PC-9 (cell line): ENCODE data around the gene LRMDA. TPM values are rescaled to one million over a fixed set of nuclear protein-coding genes. Genes with fewer than 3 reads are reported as not detected.

Experiments
- BruUV-seq: library from RNA; stranded (reverse); fragments of 400-500 nt; replicated peaks from 2 replicates; lab custom pipeline; 2021; lab: Mats Ljungman, UMichigan
- CTCF ChIA-PET: fragments of 300-600 bp; sonication (Branson Sonifier 250); formaldehyde crosslinking; loops from one replicate; lab custom pipeline; 2022; ENCODE audit warnings: antibody characterized with exemption; lab: Charles Lee
- POLR2A ChIA-PET: fragments of 300-600 bp; sonication (Branson Sonifier 250); formaldehyde crosslinking; loops from one replicate; lab custom pipeline; 2022; ENCODE audit warnings: antibody characterized with exemption; ENCODE audit not compliant: unreplicated experiment; lab: Charles Lee
- DNase-seq, 2 experiments: peaks; one replicate each; pipeline versions ENCODE4 v3.0.0 to v3.0.0-alpha.2; 2015 to 2022; ENCODE audit warnings: mixed read lengths in 1 of 2
- H2AFZ ChIP-seq: fragments of 200-600 bp; sonication (generic); 2 replicates; pipeline ENCODE4 v1.8.1; 2017; ENCODE audit warnings: antibody characterized with exemption
- H3F3A ChIP-seq: fragments of 200-600 bp; sonication (generic); 2 replicates; pipeline ENCODE4 v1.8.1; 2017; ENCODE audit warnings: antibody characterized with exemption, mild to moderate bottlenecking, low read depth; ENCODE audit not compliant: insufficient read depth
- H3K27ac ChIP-seq: fragments of 200-600 bp; sonication (generic); 2 replicates; pipeline ENCODE4 v1.6.1; 2016; ENCODE audit warnings: mixed run types
- H3K27me3 ChIP-seq: fragments of 200-600 bp; sonication (generic); 2 replicates; pipeline ENCODE4 v1.6.1; 2016; ENCODE audit warnings: low read depth, mixed run types; ENCODE audit not compliant: insufficient read depth
- H3K36me3 ChIP-seq: fragments of 200-600 bp; sonication (generic); 2 replicates; pipeline ENCODE4 v1.6.1; 2016; ENCODE audit warnings: low read depth, mixed run types
- H3K4me1 ChIP-seq: fragments of 200-600 bp; sonication (generic); replicated peaks from 2 replicates; pipeline ENCODE4 v1.6.1; 2016; ENCODE audit warnings: mixed run types; ENCODE audit not compliant: insufficient read depth
- H3K4me2 ChIP-seq: fragments of 200-600 bp; sonication (generic); 2 replicates; pipeline ENCODE4 v1.6.1; 2017; ENCODE audit warnings: mixed run types
- H3K4me3 ChIP-seq: fragments of 200-600 bp; sonication (generic); 2 replicates; pipeline ENCODE4 v1.6.1; 2016; ENCODE audit warnings: mixed run types
- H3K79me2 ChIP-seq: fragments of 200-600 bp; sonication (generic); 2 replicates; pipeline ENCODE4 v1.6.1; 2017; ENCODE audit warnings: low read depth, mixed run types
- H3K9me2 ChIP-seq: fragments of 200-600 bp; sonication (generic); 2 replicates; pipeline ENCODE4 v1.8.1; 2017; ENCODE audit warnings: mild to moderate bottlenecking; ENCODE audit not compliant: insufficient read depth
- H3K9me3 ChIP-seq: fragments of 200-600 bp; sonication (generic); 2 replicates; pipeline ENCODE4 v1.8.1; 2016; ENCODE audit warnings: low read depth; ENCODE audit not compliant: insufficient read depth
- H4K20me1 ChIP-seq: fragments of 200-600 bp; sonication (generic); 2 replicates; pipeline ENCODE4 v1.8.1; 2017; ENCODE audit not compliant: insufficient read depth
- CTCF ChIP-seq: fragments of 200-600 bp; sonication (generic); conservative IDR thresholded peaks from 2 replicates; pipeline ENCODE4 v1.6.1; 2017; ENCODE audit warnings: mixed run types, antibody characterized with exemption, mild to moderate bottlenecking, moderate library complexity
- EZH2 ChIP-seq: fragments of 200-600 bp; sonication (generic); IDR thresholded peaks from 2 replicates; pipeline ENCODE4 v1.8.0; 2017; ENCODE audit warnings: antibody characterized with exemption, low read depth
- intact Hi-C: fragments of 100-400 bp; cut with micrococcal nuclease; formaldehyde crosslinking; loops from one replicate; pipeline ENCODE4 v1.10.0; 2022; ENCODE audit not compliant: unreplicated experiment
- total RNA-seq: library from RNA; stranded (reverse); gene quantifications from 2 replicates; pipeline ENCODE4 v1.2.3, GENCODE V29; 2021

The LRMDA gene
- total RNA-seq, 1 experiment from 2014 or later, result not detected

DNA sequence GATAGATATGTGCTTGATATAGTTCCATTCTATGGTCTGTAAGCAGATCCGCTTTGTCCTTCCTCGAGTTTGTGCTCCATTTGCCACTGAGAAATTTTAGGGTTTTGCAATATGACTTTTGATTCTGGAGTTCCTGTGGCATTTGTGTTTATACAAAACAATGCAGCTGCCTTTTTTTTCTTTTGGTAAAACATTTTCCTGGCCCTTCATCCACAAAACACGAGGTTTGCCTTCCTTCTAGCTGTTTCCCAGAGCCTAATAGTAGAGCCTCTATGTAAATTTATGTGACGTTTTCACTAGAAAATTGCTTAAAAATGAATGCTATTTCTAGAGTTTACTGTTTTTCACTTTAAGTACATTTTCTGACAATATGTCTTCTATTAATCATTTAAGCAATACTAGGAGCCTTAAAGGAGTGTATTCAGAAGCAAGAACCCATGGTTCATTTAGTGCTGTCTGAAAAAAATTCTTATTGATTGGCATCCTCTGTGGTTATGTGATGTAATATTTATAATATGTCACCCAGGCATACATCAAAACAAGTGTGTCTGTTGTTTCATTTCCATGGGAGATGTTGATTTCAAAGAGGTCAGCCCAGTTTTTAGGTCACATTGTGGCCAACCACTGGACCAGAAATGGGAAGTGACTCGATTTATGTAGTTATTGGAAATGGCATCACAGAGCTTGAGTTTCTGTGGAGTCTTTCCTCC lies 618.3 kb downstream of the LRMDA start:
- intact Hi-C loops, result no loop called here
- no TSS peak for BruUV-seq
- H3K27me3 ChIP-seq, result no peaks in the 10 kb centered on the region

DNA sequence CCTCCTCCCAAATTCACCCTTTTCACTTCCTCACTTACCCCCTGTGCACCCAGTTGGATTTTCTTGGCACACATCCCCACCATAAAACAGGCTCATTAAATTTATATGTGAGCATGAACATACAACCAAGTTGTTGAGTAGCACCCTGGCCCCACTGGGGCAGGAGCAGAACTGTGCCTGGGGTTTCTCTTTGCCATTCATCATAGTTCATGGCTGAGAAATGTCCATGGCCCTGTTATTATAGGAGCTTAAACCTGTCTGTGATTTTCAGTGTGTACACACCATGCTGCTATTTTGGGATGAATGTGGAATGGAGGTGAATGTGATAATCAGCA lies 618.8 kb downstream of the LRMDA start:
- Histone ChIP-seq H2AFZ (no peak overlapping the region), H3K27ac (no peak overlapping the region), H3K79me2 (no peaks in the 10 kb centered on the region), H3K4me3 (no peak overlapping the region), H3K36me3 (no peaks in the 10 kb centered on the region), H3K9me3 (no peaks in the 10 kb centered on the region), H3K9me2 (no peaks in the 10 kb centered on the region), H3K4me1 (no peaks in the 10 kb centered on the region), H3K4me2 (no peak overlapping the region), H4K20me1 (no peaks in the 10 kb centered on the region), H3K27me3 (no peaks in the 10 kb centered on the region), H3F3A (no peaks in the 10 kb centered on the region)
- intact Hi-C loops, result no loop called here
- TF ChIP-seq EZH2, result no peak
- TF ChIP-seq CTCF, result no peak
- no peak for DNase-seq
- POLR2A ChIA-PET, result no interaction called here
- CTCF ChIA-PET, result no interaction called here
- BruUV-seq, result no TSS peak

More for the DNA sequence above, 618.3 kb downstream of the LRMDA start:
- no peak overlapping the region for H3K27ac ChIP-seq
- no peak overlapping the region for H2AFZ ChIP-seq
- H3K79me2 ChIP-seq, result no peaks in the 10 kb centered on the region
- no peaks in the 10 kb centered on the region for H3K36me3 ChIP-seq
- H3K4me1 ChIP-seq, result no peaks in the 10 kb centered on the region
- ChIA-PET POLR2A (no interaction called here), CTCF (no interaction called here)
- DNase-seq, result no peak
- no peak overlapping the region for H3K4me3 ChIP-seq
- no peaks in the 10 kb centered on the region for H3K9me3 ChIP-seq
- no peaks in the 10 kb centered on the region for H4K20me1 ChIP-seq
- H3K9me2 ChIP-seq, result no peaks in the 10 kb centered on the region
- no peaks in the 10 kb centered on the region for H3F3A ChIP-seq
- TF ChIP-seq EZH2, result no peak
- no peak for TF ChIP-seq CTCF
- no peak overlapping the region for H3K4me2 ChIP-seq

DNA sequence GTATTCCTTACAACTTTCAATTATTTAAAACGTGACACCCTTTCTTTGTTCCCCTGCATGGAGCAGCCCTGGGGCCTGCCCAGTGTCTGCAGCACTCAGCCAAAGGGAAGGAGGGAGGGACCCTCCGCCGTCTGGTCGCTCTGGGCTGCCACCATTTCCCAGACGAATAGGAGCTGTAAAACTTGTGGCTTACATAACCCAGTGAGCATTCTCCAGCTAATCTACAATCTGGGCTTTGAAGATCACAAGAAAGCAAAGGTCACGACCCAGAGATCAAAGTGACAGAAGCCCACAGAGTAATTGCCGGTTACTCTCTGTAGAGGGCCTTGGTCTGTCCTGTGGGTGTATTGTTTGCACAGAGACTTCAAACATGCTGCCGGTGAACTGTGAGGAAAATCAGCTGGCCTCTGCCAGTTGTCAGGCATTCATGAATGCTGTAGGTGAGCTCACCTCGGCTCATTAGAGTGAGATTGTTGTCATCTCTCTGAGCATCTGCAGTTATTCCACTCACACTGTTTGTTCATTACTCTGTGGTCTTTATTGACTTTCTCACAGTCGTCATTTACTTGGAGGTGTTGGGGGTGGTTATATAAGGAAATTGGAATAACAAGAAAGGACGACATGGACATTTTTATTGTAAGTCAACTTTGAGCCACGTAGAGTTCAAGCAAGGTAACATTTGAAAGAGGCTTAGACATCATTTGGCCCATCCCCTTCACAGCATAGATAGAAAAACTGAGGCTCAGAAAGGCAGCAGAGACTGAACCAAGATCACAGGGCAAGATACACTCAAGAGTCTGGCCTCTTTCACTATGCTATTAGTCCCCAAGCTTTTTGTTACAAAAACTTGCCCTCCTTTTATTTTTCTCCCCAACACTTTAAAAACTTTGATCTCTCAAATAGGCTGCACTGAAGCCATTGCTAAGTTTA lies 619.8 kb downstream of the LRMDA start:
- TF ChIP-seq CTCF (no peak), EZH2 (no peak)
- H4K20me1 ChIP-seq, result no peaks in the 10 kb centered on the region
- no peaks in the 10 kb centered on the region for H3K79me2 ChIP-seq
- no peaks in the 10 kb centered on the region for H3F3A ChIP-seq
- DNase-seq, result no peak
- BruUV-seq, result no TSS peak
- H3K9me2 ChIP-seq, result no peaks in the 10 kb centered on the region
- H3K36me3 ChIP-seq, result no peaks in the 10 kb centered on the region
- no peak overlapping the region for H2AFZ ChIP-seq
- intact Hi-C loops, result no loop called here
- no peak overlapping the region for H3K4me3 ChIP-seq
- no peaks in the 10 kb centered on the region for H3K27me3 ChIP-seq
- no peak overlapping the region for H3K27ac ChIP-seq
- no peak overlapping the region for H3K4me2 ChIP-seq
- H3K9me3 ChIP-seq, result no peaks in the 10 kb centered on the region
- POLR2A ChIA-PET, result no interaction called here
- H3K4me1 ChIP-seq, result no peaks in the 10 kb centered on the region
- CTCF ChIA-PET, result no interaction called here
